ENCODE data around the gene NDFIP1. TPM values are rescaled to one million over a fixed set of nuclear protein-coding genes. Genes with fewer than 3 reads are reported as not detected.

Gene NDFIP1
- total and polyA plus RNA-seq, 2 of the 13 experiments (the other 11 are each of a cell fraction or from before 2014, with no cell fraction given) = 12.4 to 15.7 TPM

GRCh38 chr5:142078221-142078620, 30.4 kb upstream of the NDFIP1 start (continued):
- no peak for TF ChIP-seq SYNCRIP (IDR thresholded peaks at IDR 0.05; ENCODE audit: insufficient read depth, low read depth, low read length)
- no peak for TF ChIP-seq SCMH1 (CRISPR knock-in tag; IDR thresholded peaks at IDR 0.05; ENCODE audit: borderline replicate concordance)
- no peak for TF ChIP-seq ZNF549 (CRISPR knock-in tag; IDR thresholded peaks at IDR 0.05)
- TF ChIP-seq, protein P1, sequence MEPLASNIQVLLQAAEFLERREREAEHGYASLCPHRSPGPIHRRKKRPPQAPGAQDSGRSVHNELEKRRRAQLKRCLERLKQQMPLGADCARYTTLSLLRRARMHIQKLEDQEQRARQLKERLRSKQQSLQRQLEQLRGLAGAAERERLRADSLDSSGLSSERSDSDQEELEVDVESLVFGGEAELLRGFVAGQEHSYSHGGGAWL (CRISPR knock-in tag; IDR thresholded peaks at IDR 0.05) = no peak
- no peak for TF ChIP-seq UBTF (CRISPR knock-in tag; IDR thresholded peaks at IDR 0.05)
- TF ChIP-seq TBX3 (IDR thresholded peaks at IDR 0.05; ENCODE audit: borderline replicate concordance) = no peak
- TF ChIP-seq ZNF564 (CRISPR knock-in tag; IDR thresholded peaks at IDR 0.05) = no peak
- no peak for TF ChIP-seq ZBTB39 (CRISPR knock-in tag; IDR thresholded peaks at IDR 0.05)

DNA sequence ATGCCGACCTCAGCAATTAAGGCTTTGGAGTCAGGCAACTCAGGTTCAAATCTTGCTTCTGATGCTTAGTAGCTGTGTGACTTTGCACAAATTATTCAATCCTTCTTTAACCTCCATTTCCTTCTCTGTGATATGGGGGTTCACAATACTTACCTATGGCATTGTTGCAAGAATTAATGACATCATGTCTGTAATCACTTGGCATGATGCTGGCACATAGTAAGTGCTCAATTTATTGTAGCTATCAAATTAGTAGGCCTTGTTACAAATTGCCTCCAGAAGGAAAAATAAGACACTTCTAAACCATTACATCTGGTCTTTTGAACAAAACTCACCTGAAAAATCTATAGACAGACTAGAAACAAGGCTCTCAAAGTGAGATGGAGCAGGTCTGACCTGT, 29.9 kb upstream of the NDFIP1 start:
- FAIRE-seq (no peak), DNase-seq (ENCODE audit: low spot score) (no peak)
- in situ Hi-C loops (cut with HindIII; ENCODE audit: extremely low pct_ligation_motif_present, low pct_unique_long_range_greater_than_20kb) = no loop called here
- no peak for TF ChIP-seq ZNF766 (CRISPR knock-in tag; IDR thresholded peaks at IDR 0.05; ENCODE audit: borderline replicate concordance)
- TF ChIP-seq, protein P2, sequence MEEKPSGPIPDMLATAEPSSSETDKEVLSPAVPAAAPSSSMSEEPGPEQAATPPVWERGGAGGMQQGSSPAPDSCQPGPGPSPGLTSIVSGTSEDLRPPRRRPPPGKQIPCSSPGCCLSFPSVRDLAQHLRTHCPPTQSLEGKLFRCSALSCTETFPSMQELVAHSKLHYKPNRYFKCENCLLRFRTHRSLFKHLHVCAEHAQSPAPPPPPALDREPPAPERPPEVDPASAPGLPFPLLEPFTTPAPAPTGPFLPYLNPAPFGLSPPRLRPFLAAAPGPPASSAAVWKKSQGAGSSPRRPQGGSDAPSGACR (CRISPR knock-in tag; IDR thresholded peaks at IDR 0.05) = no peak
- TF ChIP-seq, protein P3, sequence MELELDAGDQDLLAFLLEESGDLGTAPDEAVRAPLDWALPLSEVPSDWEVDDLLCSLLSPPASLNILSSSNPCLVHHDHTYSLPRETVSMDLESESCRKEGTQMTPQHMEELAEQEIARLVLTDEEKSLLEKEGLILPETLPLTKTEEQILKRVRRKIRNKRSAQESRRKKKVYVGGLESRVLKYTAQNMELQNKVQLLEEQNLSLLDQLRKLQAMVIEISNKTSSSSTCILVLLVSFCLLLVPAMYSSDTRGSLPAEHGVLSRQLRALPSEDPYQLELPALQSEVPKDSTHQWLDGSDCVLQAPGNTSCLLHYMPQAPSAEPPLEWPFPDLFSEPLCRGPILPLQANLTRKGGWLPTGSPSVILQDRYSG (CRISPR knock-in tag; IDR thresholded peaks at IDR 0.05) = no peak
- TF ChIP-seq IRF9 (CRISPR knock-in tag; IDR thresholded peaks at IDR 0.05; ENCODE audit: borderline replicate concordance) = no peak
- no peak for TF ChIP-seq CREM (IDR thresholded peaks at IDR 0.05)
- no peak for TF ChIP-seq CREM (CRISPR knock-in tag; IDR thresholded peaks at IDR 0.05)
- no peak for TF ChIP-seq ZBTB14 (CRISPR knock-in tag; IDR thresholded peaks at IDR 0.05)
- TF ChIP-seq SYNCRIP (IDR thresholded peaks at IDR 0.05; ENCODE audit: insufficient read depth, low read depth, low read length) = no peak

More for the DNA sequence above, 29.9 kb upstream of the NDFIP1 start:
- CTCF ChIA-PET (ENCODE audit: low intra/inter-chr PET ratio, low total read pairs) = no interaction called here
- no peak overlapping the region for H3K27ac ChIP-seq (ENCODE audit: extremely low read length, insufficient read depth, low read length)
- peaks cover 8% of the 10 kb centered on the region for H3K4me1 ChIP-seq (ENCODE audit: insufficient read depth, low read length)
- no peak overlapping the region for H3K9ac ChIP-seq (ENCODE audit: insufficient read depth, low read depth, low read length)
- H3K27me3 ChIP-seq (ENCODE audit: control insufficient read depth in 1 of 2, insufficient read depth in 2 of 2, low read length in 2 of 2) = peaks cover 0 to 11% of the 10 kb centered on the region in 2 experiments; a peak in 1 of 5 replicates
- H4K20me1 ChIP-seq (ENCODE audit: insufficient read depth, low read length) = no peaks in the 10 kb centered on the region
- H3K36me3 ChIP-seq (replicated peaks in 1 of 2; ENCODE audit: control insufficient read depth in 1 of 2, insufficient read depth in 2 of 2, low read length in 2 of 2) = no peaks in the 10 kb centered on the region
- BruUV-seq (replicated peaks) = no TSS peak
- no peaks in the 10 kb centered on the region for H3K79me2 ChIP-seq (ENCODE audit: insufficient read depth, low read length)
- ATAC-seq = no peak
- POLR2A ChIA-PET = no interaction called here
- H2AFZ ChIP-seq (ENCODE audit: low read length) = no peak overlapping the region
- H3K4me2 ChIP-seq (ENCODE audit: low read depth, low read length) = no peak overlapping the region
- 0% methylated on average over 1 of the region's 1 CpG for WGBS (ENCODE audit: low lambda C conversion rate)
- intact Hi-C loops (cut with micrococcal nuclease; ENCODE audit: unreplicated experiment) = no loop called here
- H3K9me3 ChIP-seq (ENCODE audit: low read length) = no peaks in the 10 kb centered on the region
- H3K4me3 ChIP-seq (replicated peaks in 1 of 3; ENCODE audit: insufficient read depth in 1 of 3, low read depth in 2 of 3, low read length in 3 of 3) = no peak overlapping the region
